ENCODE measurements around the gene CFAP46.

DNA sequence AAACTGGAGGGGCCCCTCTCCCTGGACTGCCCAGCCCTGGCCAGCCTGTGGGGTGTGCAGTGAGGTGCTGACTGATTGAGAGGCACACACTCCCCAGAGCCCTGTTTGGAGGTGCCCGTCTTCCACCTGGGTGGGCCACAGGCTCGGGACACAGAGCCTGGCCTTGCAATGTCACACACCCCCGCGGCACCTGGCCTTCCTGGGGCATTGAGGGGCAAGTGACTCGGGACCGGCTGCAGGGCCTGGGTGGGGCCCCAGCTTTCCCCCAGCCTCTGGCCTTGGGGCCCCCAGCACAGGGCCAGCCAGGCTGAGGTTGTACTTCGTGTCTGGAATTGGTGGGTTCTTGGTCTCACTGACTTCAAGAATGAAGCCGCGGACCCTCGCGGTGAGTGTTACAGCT is 142.5 kb downstream of the CFAP46 start:
- TF ChIP-seq, protein P1, sequence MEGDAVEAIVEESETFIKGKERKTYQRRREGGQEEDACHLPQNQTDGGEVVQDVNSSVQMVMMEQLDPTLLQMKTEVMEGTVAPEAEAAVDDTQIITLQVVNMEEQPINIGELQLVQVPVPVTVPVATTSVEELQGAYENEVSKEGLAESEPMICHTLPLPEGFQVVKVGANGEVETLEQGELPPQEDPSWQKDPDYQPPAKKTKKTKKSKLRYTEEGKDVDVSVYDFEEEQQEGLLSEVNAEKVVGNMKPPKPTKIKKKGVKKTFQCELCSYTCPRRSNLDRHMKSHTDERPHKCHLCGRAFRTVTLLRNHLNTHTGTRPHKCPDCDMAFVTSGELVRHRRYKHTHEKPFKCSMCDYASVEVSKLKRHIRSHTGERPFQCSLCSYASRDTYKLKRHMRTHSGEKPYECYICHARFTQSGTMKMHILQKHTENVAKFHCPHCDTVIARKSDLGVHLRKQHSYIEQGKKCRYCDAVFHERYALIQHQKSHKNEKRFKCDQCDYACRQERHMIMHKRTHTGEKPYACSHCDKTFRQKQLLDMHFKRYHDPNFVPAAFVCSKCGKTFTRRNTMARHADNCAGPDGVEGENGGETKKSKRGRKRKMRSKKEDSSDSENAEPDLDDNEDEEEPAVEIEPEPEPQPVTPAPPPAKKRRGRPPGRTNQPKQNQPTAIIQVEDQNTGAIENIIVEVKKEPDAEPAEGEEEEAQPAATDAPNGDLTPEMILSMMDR (IDR thresholded peaks at IDR 0.05): no peak
- no peak for TF ChIP-seq POLR2A (IDR thresholded peaks at IDR 0.05; ENCODE audit: low read depth)
- TF ChIP-seq EP300 (IDR thresholded peaks at IDR 0.05): no peak
- no peak for TF ChIP-seq POLR2AphosphoS5 (IDR thresholded peaks at IDR 0.05)
